ENCODE results near the gene AUTS2. TPM values are rescaled to one million over a fixed set of nuclear protein-coding genes. Genes with fewer than 3 reads are reported as not detected.

AUTS2 gene
- total and polyA plus RNA-seq, 2 experiments from 2014 or later: 32.0 to 91.0 TPM

DNA sequence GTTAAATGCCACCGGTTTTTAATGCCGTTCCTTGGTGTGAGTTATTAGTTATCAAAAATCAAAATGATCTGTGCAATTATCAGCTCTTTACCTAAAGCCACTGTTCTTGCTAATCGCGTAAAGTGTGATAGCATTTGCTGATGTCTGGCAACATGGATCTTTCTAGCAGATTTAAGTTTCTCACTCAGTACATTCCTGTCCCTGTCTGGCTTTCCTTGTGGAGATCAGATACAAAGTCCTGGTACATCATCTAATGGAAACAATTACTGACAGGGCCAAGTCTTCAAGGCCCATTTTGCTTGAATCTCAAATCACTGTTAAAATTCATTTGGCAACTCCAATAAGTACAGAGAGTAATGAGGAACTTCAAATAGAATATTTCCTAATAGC is 755.7 kb downstream of the AUTS2 start (continued):
- TF ChIP-seq, protein P1, sequence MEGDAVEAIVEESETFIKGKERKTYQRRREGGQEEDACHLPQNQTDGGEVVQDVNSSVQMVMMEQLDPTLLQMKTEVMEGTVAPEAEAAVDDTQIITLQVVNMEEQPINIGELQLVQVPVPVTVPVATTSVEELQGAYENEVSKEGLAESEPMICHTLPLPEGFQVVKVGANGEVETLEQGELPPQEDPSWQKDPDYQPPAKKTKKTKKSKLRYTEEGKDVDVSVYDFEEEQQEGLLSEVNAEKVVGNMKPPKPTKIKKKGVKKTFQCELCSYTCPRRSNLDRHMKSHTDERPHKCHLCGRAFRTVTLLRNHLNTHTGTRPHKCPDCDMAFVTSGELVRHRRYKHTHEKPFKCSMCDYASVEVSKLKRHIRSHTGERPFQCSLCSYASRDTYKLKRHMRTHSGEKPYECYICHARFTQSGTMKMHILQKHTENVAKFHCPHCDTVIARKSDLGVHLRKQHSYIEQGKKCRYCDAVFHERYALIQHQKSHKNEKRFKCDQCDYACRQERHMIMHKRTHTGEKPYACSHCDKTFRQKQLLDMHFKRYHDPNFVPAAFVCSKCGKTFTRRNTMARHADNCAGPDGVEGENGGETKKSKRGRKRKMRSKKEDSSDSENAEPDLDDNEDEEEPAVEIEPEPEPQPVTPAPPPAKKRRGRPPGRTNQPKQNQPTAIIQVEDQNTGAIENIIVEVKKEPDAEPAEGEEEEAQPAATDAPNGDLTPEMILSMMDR (conservative IDR thresholded peaks at IDR 0.05; ENCODE audit: low read depth in 2 of 2): no peak
- TF ChIP-seq REST (IDR thresholded peaks at IDR 0.05; ENCODE audit: unreplicated experiment) (no peak), EZH2 (IDR thresholded peaks at IDR 0.05; ENCODE audit: low read depth, unreplicated experiment) (no peak)

DNA sequence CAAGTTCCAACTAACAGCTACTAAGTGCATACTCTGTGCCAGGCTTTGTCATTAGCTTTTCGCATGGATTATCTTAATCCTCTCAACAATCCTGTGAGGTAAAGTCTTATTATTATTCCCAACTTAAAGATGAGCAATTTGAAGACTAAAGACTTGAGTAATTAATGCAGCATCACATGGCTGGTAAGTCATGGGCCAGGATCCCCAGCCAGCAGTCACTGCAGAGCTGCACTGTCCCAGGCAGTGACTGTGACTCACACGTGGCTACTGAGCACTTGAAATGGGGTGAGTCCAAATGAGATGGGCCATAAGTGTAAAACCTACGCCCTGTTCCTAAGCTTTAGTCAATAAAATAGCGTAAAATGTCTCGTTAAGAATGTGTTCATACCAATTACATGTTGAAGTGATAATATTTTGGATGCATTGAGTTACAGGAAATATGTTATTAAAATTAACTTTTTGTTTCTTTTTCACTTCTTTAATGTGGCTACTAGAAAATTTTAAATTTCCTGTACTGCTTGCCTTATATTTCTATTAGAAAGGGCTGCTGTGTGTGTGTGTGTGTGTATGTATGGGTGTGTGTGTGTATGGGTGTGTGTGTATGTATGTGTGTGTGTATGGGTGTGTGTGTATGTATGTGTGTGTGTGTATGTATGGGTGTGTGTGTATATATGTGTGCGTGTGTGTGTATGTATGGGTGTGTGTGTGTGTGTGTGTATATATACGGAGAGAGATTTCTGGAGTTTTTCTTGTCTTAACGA is 756.3 kb downstream of the AUTS2 start:
- peaks cover 11% of the 10 kb centered on the region for H3K4me1 ChIP-seq (ENCODE audit: insufficient read depth)
- H3K4me2 ChIP-seq: no peak overlapping the region
- no peaks in the 10 kb centered on the region for H3F3A ChIP-seq (replicated peaks; ENCODE audit: low read depth)
- no peak overlapping the region for H3K27ac Mint-ChIP-seq
- no peak overlapping the region for H3K27ac ChIP-seq (ENCODE audit: low read depth)
- no peak for ATAC-seq
- H2AFZ ChIP-seq: no peak overlapping the region
- no peaks in the 10 kb centered on the region for H4K20me1 ChIP-seq (replicated peaks; ENCODE audit: insufficient read depth)
- TF ChIP-seq CREB1 (CRISPR knock-in tag; IDR thresholded peaks at IDR 0.05; ENCODE audit: low read depth) (no peak), JUNB (IDR thresholded peaks at IDR 0.05; ENCODE audit: unreplicated experiment) (no peak)
- H3K27me3 Mint-ChIP-seq (ENCODE audit: insufficient read depth, low read depth, poor library complexity): no peaks in the 10 kb centered on the region
- no peaks in the 10 kb centered on the region for H3K36me3 ChIP-seq (ENCODE audit: insufficient read depth)
- DNase-seq (ENCODE audit: low spot score): no peak
- H3K4me1 Mint-ChIP-seq: peaks cover 13% of the 10 kb centered on the region; the same call in 2 of the 3 replicates
- peaks cover 16% of the 10 kb centered on the region for H3K9me2 ChIP-seq (ENCODE audit: insufficient read depth)
- no peaks in the 10 kb centered on the region for H3K79me2 ChIP-seq (replicated peaks; ENCODE audit: insufficient read depth)
- H3K9me3 Mint-ChIP-seq: no peaks in the 10 kb centered on the region
- no peaks in the 10 kb centered on the region for H3K27me3 ChIP-seq (ENCODE audit: insufficient read depth)
- no peak overlapping the region for H3K4me3 ChIP-seq
- no peak overlapping the region for H3K4me3 Mint-ChIP-seq
- H3K36me3 Mint-ChIP-seq (ENCODE audit: low read depth): no peaks in the 10 kb centered on the region

Measured in GM23338 (cell line).